Breast epithelium (tissue), 4 donors: ENCODE data around the gene LYPLAL1. TPM values are rescaled to one million over a fixed set of nuclear protein-coding genes. Genes with fewer than 3 reads are reported as not detected.
"Not testable (repeated sequence)": the region's sequence is repeated elsewhere in the genome, so short reads cannot be mapped to it uniquely, and the experiment has no call there.

Experiments used
- DNase-seq, 2 donors: peaks; one replicate each; pipeline ENCODE4 v3.0.0-alpha.2; 2019; ENCODE audit warnings: low spot score in 2 of 2
- H3K27ac ChIP-seq, 2 donors: fragments of 200-600 bp; sonication (generic) in 1 of 2; one replicate each; pipeline ENCODE4 v1.5.1; 2016 to 2019; ENCODE audit warnings: mild to moderate bottlenecking in 1 of 2
- H3K27me3 ChIP-seq, 2 donors: fragments of 200-600 bp; sonication (generic) in 1 of 2; one replicate each; pipeline versions ENCODE4 v1.5.1 to v1.6.0; 2017 to 2019; ENCODE audit warnings: control low read depth in 1 of 2, mild to moderate bottlenecking in 1 of 2
- H3K36me3 ChIP-seq: fragments of 200-600 bp; one replicate; pipeline ENCODE4 v1.5.1; 2019
- H3K4me1 ChIP-seq, 2 donors: fragments of 200-600 bp; sonication (generic); one replicate each; pipeline ENCODE4 v1.5.1; 2016 to 2019; ENCODE audit warnings: control low read depth in 1 of 2
- H3K4me3 ChIP-seq, 3 donors: fragments of 200-600 bp; sonication (generic); 1 replicate in 2 of 3; 2 replicates in 1 of 3; pipeline ENCODE4 v1.5.1; 2016 to 2019; ENCODE audit warnings: mild to moderate bottlenecking in 3 of 3, moderate library complexity in 2 of 3
- H3K9me3 ChIP-seq, 2 donors: fragments of 200-600 bp; sonication (generic) in 1 of 2; one replicate each; pipeline ENCODE4 v1.5.1; 2016 to 2019; ENCODE audit warnings: control low read depth in 1 of 2
- POLR2A ChIP-seq: fragments of 450-650 bp; IDR thresholded peaks from one replicate; pipeline ENCODE4 v1.6.1; 2016; ENCODE audit warnings: antibody characterized with exemption, mild to moderate bottlenecking, moderate library complexity
- POLR2AphosphoS5 ChIP-seq, 3 donors: sonication (generic); formaldehyde crosslinking; IDR thresholded peaks; one replicate each; pipeline ENCODE4 v1.6.1; 2017; ENCODE audit warnings: antibody characterized with exemption in 3 of 3
- intact Hi-C: fragments of 100-400 bp; cut with DNase I; formaldehyde crosslinking; loops from one replicate; pipeline ENCODE4 v1.15.1; 2023; ENCODE audit warnings: low total_unique reads
- total RNA-seq, 3 donors: library from RNA; depleted of rRNA; stranded (reverse); fragments of >200 nt; gene quantifications; one replicate each; pipeline ENCODE4 v1.1.0, GENCODE V29; 2016
- TF ChIP-seq, protein P1 (sequence below), 3 donors: fragments of 450-650 bp; IDR thresholded peaks; one replicate each; pipeline ENCODE4 v1.5.1; 2016 to 2017; ENCODE audit warnings: antibody characterized with exemption in 3 of 3, mild to moderate bottlenecking in 3 of 3, moderate library complexity in 3 of 3

LYPLAL1 gene
- total RNA-seq, 3 donors from 2014 or later, result 21.0 to 40.0 (median 29.9) TPM

GRCh38 chr1:219235903-219236481 is 62.3 kb downstream of the LYPLAL1 start:
- H3K27me3 ChIP-seq, result no peaks in the 10 kb centered on the region
- H3K9me3 ChIP-seq, result no peaks in the 10 kb centered on the region
- H3K4me1 ChIP-seq, result no peaks in the 10 kb centered on the region
- no peak for DNase-seq
- intact Hi-C loops, result no loop called here
- no peak overlapping the region for H3K4me3 ChIP-seq
- H3K27ac ChIP-seq, result no peak overlapping the region
- H3K36me3 ChIP-seq, result peaks cover 4% of the 10 kb centered on the region
- TF ChIP-seq POLR2AphosphoS5 (IDR thresholded peaks at IDR 0.05) (no peak), POLR2A (no peak)
- TF ChIP-seq, protein P1, sequence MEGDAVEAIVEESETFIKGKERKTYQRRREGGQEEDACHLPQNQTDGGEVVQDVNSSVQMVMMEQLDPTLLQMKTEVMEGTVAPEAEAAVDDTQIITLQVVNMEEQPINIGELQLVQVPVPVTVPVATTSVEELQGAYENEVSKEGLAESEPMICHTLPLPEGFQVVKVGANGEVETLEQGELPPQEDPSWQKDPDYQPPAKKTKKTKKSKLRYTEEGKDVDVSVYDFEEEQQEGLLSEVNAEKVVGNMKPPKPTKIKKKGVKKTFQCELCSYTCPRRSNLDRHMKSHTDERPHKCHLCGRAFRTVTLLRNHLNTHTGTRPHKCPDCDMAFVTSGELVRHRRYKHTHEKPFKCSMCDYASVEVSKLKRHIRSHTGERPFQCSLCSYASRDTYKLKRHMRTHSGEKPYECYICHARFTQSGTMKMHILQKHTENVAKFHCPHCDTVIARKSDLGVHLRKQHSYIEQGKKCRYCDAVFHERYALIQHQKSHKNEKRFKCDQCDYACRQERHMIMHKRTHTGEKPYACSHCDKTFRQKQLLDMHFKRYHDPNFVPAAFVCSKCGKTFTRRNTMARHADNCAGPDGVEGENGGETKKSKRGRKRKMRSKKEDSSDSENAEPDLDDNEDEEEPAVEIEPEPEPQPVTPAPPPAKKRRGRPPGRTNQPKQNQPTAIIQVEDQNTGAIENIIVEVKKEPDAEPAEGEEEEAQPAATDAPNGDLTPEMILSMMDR (IDR thresholded peaks at IDR 0.05), result no peak

DNA sequence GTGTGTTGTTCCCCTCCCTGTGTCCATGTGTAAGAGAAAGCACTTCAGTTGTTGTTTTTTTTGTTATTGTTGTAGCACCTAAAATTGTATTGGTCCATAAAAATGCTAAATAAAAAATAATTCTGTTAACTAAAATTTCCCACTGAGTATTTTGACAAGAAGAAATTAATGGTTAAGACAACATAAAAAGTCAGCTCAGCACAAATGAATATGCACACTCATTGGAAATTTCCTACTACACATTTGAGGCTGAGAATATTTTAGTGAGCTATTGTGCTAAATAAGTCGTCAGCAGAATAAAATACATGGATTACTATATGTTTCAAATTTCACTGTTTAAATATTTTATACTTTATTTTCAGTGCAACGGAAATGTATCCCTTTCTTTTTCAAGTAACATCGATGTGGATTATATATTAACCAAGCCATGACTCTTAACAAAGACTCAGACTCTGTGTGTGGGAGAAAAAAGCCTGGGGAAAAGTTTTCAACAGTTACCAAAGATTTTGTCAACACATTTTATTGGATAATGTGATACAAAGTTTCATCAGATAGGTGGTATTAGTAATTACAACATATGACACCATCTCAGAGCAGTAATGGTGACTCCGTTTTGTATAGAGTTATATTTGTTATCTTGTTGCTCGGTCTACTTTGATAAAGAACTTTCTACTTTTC is 63.4 kb downstream of the LYPLAL1 start:
- H3K27me3 ChIP-seq, result no peaks in the 10 kb centered on the region
- no peak overlapping the region for H3K4me3 ChIP-seq
- no peak overlapping the region for H3K27ac ChIP-seq
- intact Hi-C loops, result no loop called here
- H3K9me3 ChIP-seq, result no peaks in the 10 kb centered on the region
- peaks cover 4% of the 10 kb centered on the region for H3K36me3 ChIP-seq
- TF ChIP-seq POLR2A, result no peak
- no peak for TF ChIP-seq POLR2AphosphoS5 (IDR thresholded peaks at IDR 0.05)
- TF ChIP-seq, protein P1 (IDR thresholded peaks at IDR 0.05), result no peak
- DNase-seq, result no peak
- no peaks in the 10 kb centered on the region for H3K4me1 ChIP-seq

DNA sequence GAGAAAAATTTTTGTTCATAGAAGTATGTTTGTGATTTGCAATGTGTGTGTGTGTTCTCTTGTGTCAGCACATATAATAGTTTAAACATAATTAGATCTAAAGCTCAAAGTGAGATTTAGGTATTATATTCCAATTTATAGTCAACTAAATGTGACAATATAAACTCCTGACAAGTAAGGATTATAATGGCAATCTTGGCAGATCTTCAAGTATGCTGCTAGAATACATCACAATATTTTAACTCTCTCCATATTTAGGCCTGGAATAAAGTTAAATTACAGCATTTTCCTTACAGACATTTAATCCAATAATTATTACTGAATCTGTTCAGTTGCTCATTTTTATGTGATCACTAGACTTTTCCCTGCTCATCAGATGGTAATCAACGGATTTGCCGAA is 65.8 kb downstream of the LYPLAL1 start:
- peaks cover 4% of the 10 kb centered on the region for H3K36me3 ChIP-seq
- DNase-seq, result no peak
- no peak overlapping the region for H3K27ac ChIP-seq
- H3K4me1 ChIP-seq, result no peaks in the 10 kb centered on the region
- no peak overlapping the region for H3K4me3 ChIP-seq
- no peaks in the 10 kb centered on the region for H3K27me3 ChIP-seq
- TF ChIP-seq POLR2A, result no peak
- no peaks in the 10 kb centered on the region for H3K9me3 ChIP-seq
- intact Hi-C loops, result no loop called here

GRCh38 chr1:219244864-219245263 is 71.2 kb downstream of the LYPLAL1 start:
- no peak overlapping the region for H3K27ac ChIP-seq
- H3K4me3 ChIP-seq, result no peak overlapping the region
- intact Hi-C loops, result no loop called here
- no peaks in the 10 kb centered on the region for H3K36me3 ChIP-seq
- TF ChIP-seq POLR2A (no peak), POLR2AphosphoS5 (IDR thresholded peaks at IDR 0.05) (no peak)
- TF ChIP-seq, protein P1 (IDR thresholded peaks at IDR 0.05), result no peak
- H3K4me1 ChIP-seq, result no peaks in the 10 kb centered on the region
- DNase-seq, result no peak
- no peaks in the 10 kb centered on the region for H3K9me3 ChIP-seq
- no peaks in the 10 kb centered on the region for H3K27me3 ChIP-seq

- TF ChIP-seq POLR2A (no peak), POLR2AphosphoS5 (IDR thresholded peaks at IDR 0.05) (no peak)
- TF ChIP-seq, protein P1 (IDR thresholded peaks at IDR 0.05), result no peak
- no peak for DNase-seq
- H3K4me3 ChIP-seq, result no peak overlapping the region
- no peaks in the 10 kb centered on the region for H3K9me3 ChIP-seq
- intact Hi-C loops, result no loop called here
- H3K4me1 ChIP-seq, result no peaks in the 10 kb centered on the region
- no peaks in the 10 kb centered on the region for H3K36me3 ChIP-seq
- no peak overlapping the region for H3K27ac ChIP-seq
- no peaks in the 10 kb centered on the region for H3K27me3 ChIP-seq
Measured at GRCh38 chr1:219247441-219247840, 73.8 kb downstream of the LYPLAL1 start.

DNA sequence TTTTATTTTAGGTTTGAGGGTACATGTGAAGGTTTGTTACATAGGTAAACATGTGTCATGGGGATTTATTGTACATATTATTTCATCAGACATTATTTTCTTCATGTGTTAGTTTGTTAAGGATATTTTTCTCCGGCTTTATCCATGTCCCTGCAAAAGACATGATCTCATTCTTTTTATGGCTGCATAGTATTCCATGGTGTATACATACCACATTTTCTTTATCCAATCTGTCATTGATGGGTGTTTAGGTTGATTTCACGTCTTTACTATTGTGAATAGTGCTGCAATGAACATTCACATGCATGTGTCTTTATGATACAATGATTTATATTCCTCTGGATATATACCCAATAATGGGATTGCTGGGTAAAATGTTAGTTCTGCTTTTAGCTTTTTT is 76.8 kb downstream of the LYPLAL1 start:
- intact Hi-C loops, result not testable (repeated sequence)

More for the DNA sequence above, 76.8 kb downstream of the LYPLAL1 start:
- DNase-seq, H3K36me3 ChIP-seq, H3K9me3 ChIP-seq, H3K4me3 ChIP-seq, H3K4me1 ChIP-seq, H3K27ac ChIP-seq, H3K27me3 ChIP-seq: not testable (repeated sequence)
